ENCODE results near the gene RAB40A.

GRCh38 chrX:103467156-103467555, 52.1 kb downstream of the RAB40A start:
- TF ChIP-seq CTCF (IDR thresholded peaks at IDR 0.05 in 8 of 11, conservative IDR thresholded peaks at IDR 0.05 in 3 of 11) (no peak), POLR2A (IDR thresholded peaks at IDR 0.05) (no peak)
